ENCODE data around the gene TBL1XR1. TPM values are rescaled to one million over a fixed set of nuclear protein-coding genes. Genes with fewer than 3 reads are reported as not detected.

Gene TBL1XR1
- total RNA-seq, 1 experiment from 2014 or later, result 192 TPM

DNA sequence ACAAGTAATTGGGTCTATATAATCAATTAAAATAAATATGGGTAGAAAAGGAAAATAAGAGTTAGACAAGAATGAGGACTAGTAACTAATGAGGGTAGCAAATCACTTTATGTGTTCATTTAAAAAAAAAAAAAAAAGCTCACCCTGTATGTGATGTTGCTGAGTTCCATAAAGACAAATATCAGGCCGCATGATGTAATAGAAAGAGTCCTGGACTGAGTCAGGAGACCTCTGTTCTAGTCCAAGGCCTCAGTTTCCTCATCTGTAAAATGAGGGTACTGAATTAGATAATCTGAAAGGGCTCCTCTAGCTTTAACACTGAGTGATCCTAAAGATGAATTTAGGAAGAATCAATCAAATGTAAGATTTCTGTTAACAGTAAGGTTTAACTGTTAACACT is 117.6 kb downstream of the TBL1XR1 start:
- CTCF ChIA-PET, result no interaction called here
- in situ Hi-C loops (cut with HindIII; ENCODE audit: low pct_unique_long_range_greater_than_20kb, low sequenced_read_pairs), result no loop called here

DNA sequence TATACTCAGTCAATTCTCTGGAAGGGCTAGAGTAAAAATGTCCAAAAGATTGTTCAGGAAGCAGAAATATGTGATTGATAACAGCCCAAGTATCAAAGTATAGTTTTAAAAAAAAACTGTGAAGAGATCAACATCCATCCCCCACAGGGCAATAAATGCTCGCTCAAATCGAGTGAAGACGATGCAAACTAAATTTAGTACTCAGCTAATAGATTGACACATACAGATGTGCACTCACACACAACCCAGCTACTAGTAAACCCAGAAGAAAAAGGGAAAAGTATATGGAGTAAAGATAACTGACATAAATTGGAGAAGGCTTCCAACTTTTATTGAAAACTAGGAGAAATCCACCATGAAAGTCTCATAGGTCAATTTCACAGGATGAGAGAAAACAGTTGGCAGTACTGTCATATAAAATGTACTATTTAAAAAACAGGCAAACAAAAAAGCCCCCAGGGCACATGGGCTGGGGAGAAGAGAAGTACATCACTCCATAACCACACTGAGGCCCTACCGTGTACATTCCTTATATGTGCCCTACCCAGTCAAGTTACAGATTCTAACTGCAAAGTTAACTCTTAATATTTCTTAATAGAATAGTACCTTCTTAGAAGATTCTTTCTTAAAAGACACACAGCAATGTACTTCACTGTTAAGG is 125.7 kb downstream of the TBL1XR1 start:
- TF ChIP-seq POLR2AphosphoS5 (IDR thresholded peaks at IDR 0.05; ENCODE audit: low read depth, low read length) (no peak), REST (IDR thresholded peaks at IDR 0.05; ENCODE audit: insufficient read depth in 1 of 2, low read depth in 2 of 2, low read length in 1 of 2) (no peak), TCF7L2 (IDR thresholded peaks at IDR 0.05; ENCODE audit: low read depth, low read length) (no peak), SIN3A (IDR thresholded peaks at IDR 0.05; ENCODE audit: borderline replicate concordance, insufficient read depth, low read depth, low read length) (no peak)
- TF ChIP-seq, protein P1, sequence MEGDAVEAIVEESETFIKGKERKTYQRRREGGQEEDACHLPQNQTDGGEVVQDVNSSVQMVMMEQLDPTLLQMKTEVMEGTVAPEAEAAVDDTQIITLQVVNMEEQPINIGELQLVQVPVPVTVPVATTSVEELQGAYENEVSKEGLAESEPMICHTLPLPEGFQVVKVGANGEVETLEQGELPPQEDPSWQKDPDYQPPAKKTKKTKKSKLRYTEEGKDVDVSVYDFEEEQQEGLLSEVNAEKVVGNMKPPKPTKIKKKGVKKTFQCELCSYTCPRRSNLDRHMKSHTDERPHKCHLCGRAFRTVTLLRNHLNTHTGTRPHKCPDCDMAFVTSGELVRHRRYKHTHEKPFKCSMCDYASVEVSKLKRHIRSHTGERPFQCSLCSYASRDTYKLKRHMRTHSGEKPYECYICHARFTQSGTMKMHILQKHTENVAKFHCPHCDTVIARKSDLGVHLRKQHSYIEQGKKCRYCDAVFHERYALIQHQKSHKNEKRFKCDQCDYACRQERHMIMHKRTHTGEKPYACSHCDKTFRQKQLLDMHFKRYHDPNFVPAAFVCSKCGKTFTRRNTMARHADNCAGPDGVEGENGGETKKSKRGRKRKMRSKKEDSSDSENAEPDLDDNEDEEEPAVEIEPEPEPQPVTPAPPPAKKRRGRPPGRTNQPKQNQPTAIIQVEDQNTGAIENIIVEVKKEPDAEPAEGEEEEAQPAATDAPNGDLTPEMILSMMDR (IDR thresholded peaks at IDR 0.05), result no peak
- Histone ChIP-seq H3K36me3 (ENCODE audit: control insufficient read depth, insufficient read depth, low read length) (no peaks in the 10 kb centered on the region), H3K27ac (ENCODE audit: low read length) (no peak overlapping the region), H3K4me1 (ENCODE audit: control insufficient read depth, insufficient read depth, low read length) (peaks cover 11% of the 10 kb centered on the region), H3K27me3 (ENCODE audit: control insufficient read depth, insufficient read depth, low read length) (no peaks in the 10 kb centered on the region), H3K9me3 (ENCODE audit: control insufficient read depth, insufficient read depth, low read depth, low read length) (no peaks in the 10 kb centered on the region), H3K4me3 (ENCODE audit: low read depth in 2 of 2, low read length in 2 of 2) (no peak overlapping the region)
- CTCF ChIA-PET, result no interaction called here
- ATAC-seq (no peak), DNase-seq (ENCODE audit: low read depth, low spot score) (no peak)
- in situ Hi-C loops (cut with HindIII; ENCODE audit: low pct_unique_long_range_greater_than_20kb, low sequenced_read_pairs) (no loop called here), intact Hi-C loops (cut with micrococcal nuclease; ENCODE audit: unreplicated experiment) (no loop called here)
- POLR2A ChIA-PET, result no interaction called here
- BruUV-seq (replicated peaks), result no TSS peak

More for the DNA sequence above, 117.6 kb downstream of the TBL1XR1 start:
- Histone ChIP-seq H3K36me3 (ENCODE audit: control insufficient read depth, insufficient read depth, low read length) (no peaks in the 10 kb centered on the region), H3K4me3 (ENCODE audit: low read depth in 2 of 2, low read length in 2 of 2) (no peak overlapping the region), H3K27ac (ENCODE audit: low read length) (peak overlapping the region; percentile 18; the same call in 1 of the 2 replicates), H3K27me3 (ENCODE audit: control insufficient read depth, insufficient read depth, low read length) (no peaks in the 10 kb centered on the region), H3K9me3 (ENCODE audit: control insufficient read depth, insufficient read depth, low read depth, low read length) (no peaks in the 10 kb centered on the region), H3K4me1 (ENCODE audit: control insufficient read depth, insufficient read depth, low read length) (no peaks in the 10 kb centered on the region; the same call in 1 of the 2 replicates)
- DNase-seq (ENCODE audit: low read depth, low spot score) (no peak), ATAC-seq (no peak)
- TF ChIP-seq SIN3A (IDR thresholded peaks at IDR 0.05; ENCODE audit: borderline replicate concordance, insufficient read depth, low read depth, low read length) (no peak), REST (IDR thresholded peaks at IDR 0.05; ENCODE audit: insufficient read depth in 1 of 2, low read depth in 2 of 2, low read length in 1 of 2) (no peak), POLR2AphosphoS5 (IDR thresholded peaks at IDR 0.05; ENCODE audit: low read depth, low read length) (no peak), TCF7L2 (IDR thresholded peaks at IDR 0.05; ENCODE audit: low read depth, low read length) (no peak)
- TF ChIP-seq, protein P1 (IDR thresholded peaks at IDR 0.05), result no peak
- POLR2A ChIA-PET, result no interaction called here
- BruUV-seq (replicated peaks), result no TSS peak
- intact Hi-C loops (cut with micrococcal nuclease; ENCODE audit: unreplicated experiment), result no loop called here

Data from Panc1 (cell line).